PFSK-1 (cell line): Measurements from ENCODE around the gene DSN1.

Experiments used
- FOXP2 ChIP-seq: optimal IDR thresholded peaks from 2 replicates; pipeline ENCODE3; 2011; ENCODE audit warnings: borderline replicate concordance, control low read depth, inconsistent platforms; ENCODE audit not compliant: insufficient read depth; ENCODE audit errors: extremely low read length, extremely low read depth
- POLR2AphosphoS5 ChIP-seq: IDR thresholded peaks from 2 replicates; pipeline ENCODE4 v1.6.1; 2012; ENCODE audit warnings: low read depth, mild to moderate bottlenecking, control low read depth, low read length, moderate library complexity
- REST ChIP-seq, 2 experiments: IDR thresholded peaks; 2 replicates each; pipeline versions ENCODE4 v1.6.1 to v1.8.0; 2011 to 2012; ENCODE audit warnings: low read depth in 2 of 2, low read length in 2 of 2, control low read depth in 1 of 2, inconsistent platforms in 1 of 2, mild to moderate bottlenecking in 1 of 2, moderate library complexity in 1 of 2; ENCODE audit not compliant: insufficient read depth in 1 of 2
- SIN3A ChIP-seq: IDR thresholded peaks from 2 replicates; pipeline ENCODE4 v1.6.1; 2012; ENCODE audit warnings: mild to moderate bottlenecking, low read length, moderate library complexity, borderline replicate concordance; ENCODE audit not compliant: insufficient read depth
- TAF1 ChIP-seq: IDR thresholded peaks from 2 replicates; pipeline ENCODE4 v1.6.1; 2012; ENCODE audit warnings: low read length, control low read depth, borderline replicate concordance; ENCODE audit not compliant: insufficient read depth

The DSN1 gene

GRCh38 chr20:36717021-36717420 is 56.5 kb downstream of the DSN1 start:
- TF ChIP-seq TAF1 (no peak), POLR2AphosphoS5 (no peak), SIN3A (no peak)

GRCh38 chr20:36712775-36713174 is 60.8 kb downstream of the DSN1 start:
- TF ChIP-seq SIN3A (no peak), REST (IDR thresholded peaks at IDR 0.05; ENCODE audit: insufficient read depth in 1 of 2, low read depth in 2 of 2, low read length in 2 of 2) (no peak), POLR2AphosphoS5 (no peak), TAF1 (no peak), FOXP2 (no peak)

DNA sequence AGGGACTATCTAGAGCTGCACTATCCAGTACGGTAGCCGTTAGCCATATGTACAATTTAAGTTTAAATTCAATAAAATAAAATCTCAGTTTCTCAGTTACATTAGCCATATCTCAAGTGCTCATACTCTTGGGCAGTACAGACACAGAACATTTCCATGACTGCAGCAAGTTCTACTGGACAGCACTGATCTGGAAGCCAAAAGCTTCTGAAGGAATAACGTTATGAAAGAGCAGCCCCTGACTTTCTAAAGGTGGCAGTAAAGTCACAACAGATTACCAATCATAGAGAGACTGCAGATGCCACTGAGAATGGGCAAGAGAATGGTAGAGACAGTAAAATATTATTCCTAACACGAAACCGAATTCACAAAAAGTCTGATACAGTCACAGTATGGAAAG is 64.4 kb downstream of the DSN1 start:
- TF ChIP-seq FOXP2: no peak

- TF ChIP-seq REST (IDR thresholded peaks at IDR 0.05; ENCODE audit: insufficient read depth in 1 of 2, low read depth in 2 of 2, low read length in 2 of 2): no peak
- TF ChIP-seq TAF1: no peak
- no peak for TF ChIP-seq POLR2AphosphoS5
- no peak for TF ChIP-seq FOXP2
- TF ChIP-seq SIN3A: no peak
Observed at GRCh38 chr20:36703530-36703929, 70.0 kb downstream of the DSN1 start.
